HepG2 (cell line): ENCODE measurements around the gene CDCP1.

Experiments used
- EP300 ChIP-seq, 3 experiments: sonication (generic) in 1 of 3; formaldehyde crosslinking in 1 of 3; IDR thresholded peaks; 2 replicates each; pipeline versions ENCODE4 v1.5.1 to v1.6.1; 2011 to 2020; ENCODE audit warnings: low read depth in 2 of 3, low read length in 2 of 3, borderline replicate concordance in 1 of 3, improper control_type of control experiment in 1 of 3, mild to moderate bottlenecking in 1 of 3, missing genetic modification reagents in 1 of 3, moderate library complexity in 1 of 3
- GATAD2A ChIP-seq: IDR thresholded peaks from 2 replicates; pipeline ENCODE4 v1.6.1; 2016
- NR1H2 ChIP-seq: sonication (generic); formaldehyde crosslinking; IDR thresholded peaks from 2 replicates; pipeline ENCODE4 v1.8.1; 2022; ENCODE audit warnings: low read depth, missing genetic modification reagents, borderline replicate concordance
- PAF1 ChIP-seq: IDR thresholded peaks from 2 replicates; pipeline ENCODE4 v1.6.1; 2016; ENCODE audit warnings: missing genetic modification reagents, missing compliant biosample characterization
- POLR2A ChIP-seq, 2 experiments: IDR thresholded peaks; 2 replicates each; pipeline ENCODE4 v1.6.1; 2011; ENCODE audit warnings: low read depth in 2 of 2, low read length in 2 of 2, mild to moderate bottlenecking in 1 of 2, moderate library complexity in 1 of 2; ENCODE audit not compliant: insufficient read depth in 1 of 2
- SP2 ChIP-seq: sonication (generic); formaldehyde crosslinking; IDR thresholded peaks from 2 replicates; pipeline ENCODE4 v1.5.1; 2020; ENCODE audit warnings: mild to moderate bottlenecking, missing genetic modification reagents
- ZNF143 ChIP-seq: sonication (generic); formaldehyde crosslinking; IDR thresholded peaks from 2 replicates; pipeline ENCODE4 v1.4.0; 2020; ENCODE audit warnings: missing genetic modification reagents
- ZNF510 ChIP-seq: sonication (generic); formaldehyde crosslinking; IDR thresholded peaks from 2 replicates; pipeline ENCODE4 v1.4.0; 2020; ENCODE audit warnings: low read depth, mild to moderate bottlenecking, missing genetic modification reagents
- TF ChIP-seq, protein P1 (sequence below): sonication (generic); formaldehyde crosslinking; IDR thresholded peaks from 2 replicates; pipeline ENCODE4 v1.5.0; 2020; ENCODE audit warnings: mild to moderate bottlenecking, missing genetic modification reagents, moderate library complexity
- TF ChIP-seq, protein P2 (sequence below): sonication (generic); formaldehyde crosslinking; IDR thresholded peaks from 2 replicates; pipeline ENCODE4 v1.4.0; 2020; ENCODE audit warnings: missing genetic modification reagents, borderline replicate concordance
- TF ChIP-seq, protein P3 (sequence below): sonication (generic); formaldehyde crosslinking; IDR thresholded peaks from 2 replicates; pipeline ENCODE4 v1.8.1; 2023; ENCODE audit warnings: mild to moderate bottlenecking, missing genetic modification reagents
- TF ChIP-seq, protein P4 (sequence below): sonication (generic); formaldehyde crosslinking; IDR thresholded peaks from 2 replicates; pipeline ENCODE4 v1.4.0; 2020; ENCODE audit warnings: missing genetic modification reagents

DNA sequence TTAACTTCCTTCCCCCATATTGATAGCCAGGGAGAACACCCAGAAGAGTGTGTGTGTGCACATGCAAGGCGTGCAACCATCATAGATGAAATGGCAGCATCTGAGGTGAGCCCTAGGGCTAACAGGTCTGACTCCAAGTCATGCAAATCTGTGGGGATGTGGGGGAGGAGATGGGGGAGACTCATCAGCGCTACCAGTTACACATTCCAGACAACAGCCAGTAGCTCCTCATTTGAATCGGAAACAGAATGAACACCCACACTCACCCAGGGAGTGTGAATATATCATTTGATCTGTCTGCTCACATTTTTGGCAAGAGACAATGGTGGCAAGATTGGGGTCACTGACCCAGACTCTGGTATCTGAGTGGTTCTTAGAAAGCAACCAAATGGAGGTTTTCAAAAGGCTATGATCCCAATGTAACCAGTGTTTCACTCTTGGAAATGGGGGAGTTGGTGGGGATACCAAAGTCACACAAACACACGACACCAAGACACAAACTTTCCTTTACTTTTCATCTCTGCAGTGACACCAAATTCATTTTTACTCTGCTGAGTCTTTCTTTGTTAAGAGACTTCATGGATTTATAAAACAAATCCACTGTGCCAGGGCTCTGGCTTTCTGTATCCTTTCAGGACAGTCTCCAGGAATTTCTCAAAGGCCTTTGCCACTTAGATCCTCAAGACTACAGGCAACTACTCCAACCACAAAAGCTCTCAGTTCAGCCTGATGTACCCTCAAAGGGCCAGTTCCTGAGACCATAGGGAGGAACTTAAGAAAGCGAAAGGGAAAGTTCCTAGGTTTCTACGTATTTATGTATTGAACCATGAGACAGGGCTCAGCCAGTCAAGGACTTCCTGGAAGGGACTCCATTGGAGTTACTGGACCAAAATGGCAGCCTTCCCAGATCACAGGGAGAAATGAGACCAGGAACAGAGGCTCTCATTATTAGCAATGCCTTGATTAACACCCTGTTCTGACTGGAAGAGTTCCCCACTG lies 2.2 kb downstream of the CDCP1 start:
- TF ChIP-seq, protein P1, sequence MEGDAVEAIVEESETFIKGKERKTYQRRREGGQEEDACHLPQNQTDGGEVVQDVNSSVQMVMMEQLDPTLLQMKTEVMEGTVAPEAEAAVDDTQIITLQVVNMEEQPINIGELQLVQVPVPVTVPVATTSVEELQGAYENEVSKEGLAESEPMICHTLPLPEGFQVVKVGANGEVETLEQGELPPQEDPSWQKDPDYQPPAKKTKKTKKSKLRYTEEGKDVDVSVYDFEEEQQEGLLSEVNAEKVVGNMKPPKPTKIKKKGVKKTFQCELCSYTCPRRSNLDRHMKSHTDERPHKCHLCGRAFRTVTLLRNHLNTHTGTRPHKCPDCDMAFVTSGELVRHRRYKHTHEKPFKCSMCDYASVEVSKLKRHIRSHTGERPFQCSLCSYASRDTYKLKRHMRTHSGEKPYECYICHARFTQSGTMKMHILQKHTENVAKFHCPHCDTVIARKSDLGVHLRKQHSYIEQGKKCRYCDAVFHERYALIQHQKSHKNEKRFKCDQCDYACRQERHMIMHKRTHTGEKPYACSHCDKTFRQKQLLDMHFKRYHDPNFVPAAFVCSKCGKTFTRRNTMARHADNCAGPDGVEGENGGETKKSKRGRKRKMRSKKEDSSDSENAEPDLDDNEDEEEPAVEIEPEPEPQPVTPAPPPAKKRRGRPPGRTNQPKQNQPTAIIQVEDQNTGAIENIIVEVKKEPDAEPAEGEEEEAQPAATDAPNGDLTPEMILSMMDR: no peak
- no peak for TF ChIP-seq POLR2A (IDR thresholded peaks at IDR 0.05; ENCODE audit: insufficient read depth in 1 of 2, low read depth in 2 of 2, low read length in 2 of 2)
- TF ChIP-seq ZNF143: no peak
- no peak for TF ChIP-seq ZNF510
- TF ChIP-seq, protein P2, sequence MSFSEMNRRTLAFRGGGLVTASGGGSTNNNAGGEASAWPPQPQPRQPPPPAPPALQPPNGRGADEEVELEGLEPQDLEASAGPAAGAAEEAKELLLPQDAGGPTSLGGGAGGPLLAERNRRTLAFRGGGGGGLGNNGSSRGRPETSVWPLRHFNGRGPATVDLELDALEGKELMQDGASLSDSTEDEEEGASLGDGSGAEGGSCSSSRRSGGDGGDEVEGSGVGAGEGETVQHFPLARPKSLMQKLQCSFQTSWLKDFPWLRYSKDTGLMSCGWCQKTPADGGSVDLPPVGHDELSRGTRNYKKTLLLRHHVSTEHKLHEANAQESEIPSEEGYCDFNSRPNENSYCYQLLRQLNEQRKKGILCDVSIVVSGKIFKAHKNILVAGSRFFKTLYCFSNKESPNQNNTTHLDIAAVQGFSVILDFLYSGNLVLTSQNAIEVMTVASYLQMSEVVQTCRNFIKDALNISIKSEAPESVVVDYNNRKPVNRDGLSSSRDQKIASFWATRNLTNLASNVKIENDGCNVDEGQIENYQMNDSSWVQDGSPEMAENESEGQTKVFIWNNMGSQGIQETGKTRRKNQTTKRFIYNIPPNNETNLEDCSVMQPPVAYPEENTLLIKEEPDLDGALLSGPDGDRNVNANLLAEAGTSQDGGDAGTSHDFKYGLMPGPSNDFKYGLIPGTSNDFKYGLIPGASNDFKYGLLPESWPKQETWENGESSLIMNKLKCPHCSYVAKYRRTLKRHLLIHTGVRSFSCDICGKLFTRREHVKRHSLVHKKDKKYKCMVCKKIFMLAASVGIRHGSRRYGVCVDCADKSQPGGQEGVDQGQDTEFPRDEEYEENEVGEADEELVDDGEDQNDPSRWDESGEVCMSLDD (CRISPR knock-in tag): no peak
- TF ChIP-seq NR1H2 (CRISPR knock-in tag): no peak
- no peak for TF ChIP-seq PAF1 (CRISPR knock-in tag)
- TF ChIP-seq EP300 (IDR thresholded peaks at IDR 0.05; ENCODE audit: low read depth in 2 of 2, low read length in 2 of 2): no peak
- no peak for TF ChIP-seq EP300 (CRISPR knock-in tag; IDR thresholded peaks at IDR 0.05; ENCODE audit: borderline replicate concordance)
- TF ChIP-seq, protein P3, sequence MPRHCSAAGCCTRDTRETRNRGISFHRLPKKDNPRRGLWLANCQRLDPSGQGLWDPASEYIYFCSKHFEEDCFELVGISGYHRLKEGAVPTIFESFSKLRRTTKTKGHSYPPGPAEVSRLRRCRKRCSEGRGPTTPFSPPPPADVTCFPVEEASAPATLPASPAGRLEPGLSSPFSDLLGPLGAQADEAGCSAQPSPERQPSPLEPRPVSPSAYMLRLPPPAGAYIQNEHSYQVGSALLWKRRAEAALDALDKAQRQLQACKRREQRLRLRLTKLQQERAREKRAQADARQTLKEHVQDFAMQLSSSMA (CRISPR knock-in tag): no peak
- no peak for TF ChIP-seq GATAD2A (CRISPR knock-in tag)
- no peak for TF ChIP-seq SP2 (CRISPR knock-in tag)
- TF ChIP-seq, protein P4, sequence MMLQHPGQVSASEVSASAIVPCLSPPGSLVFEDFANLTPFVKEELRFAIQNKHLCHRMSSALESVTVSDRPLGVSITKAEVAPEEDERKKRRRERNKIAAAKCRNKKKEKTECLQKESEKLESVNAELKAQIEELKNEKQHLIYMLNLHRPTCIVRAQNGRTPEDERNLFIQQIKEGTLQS (CRISPR knock-in tag): no peak
